ENCODE data around the gene FAM50A. TPM values are rescaled to one million over a fixed set of nuclear protein-coding genes. Genes with fewer than 3 reads are reported as not detected.

FAM50A gene
- polyA plus RNA-seq, 1 experiment = 69.0 TPM

DNA sequence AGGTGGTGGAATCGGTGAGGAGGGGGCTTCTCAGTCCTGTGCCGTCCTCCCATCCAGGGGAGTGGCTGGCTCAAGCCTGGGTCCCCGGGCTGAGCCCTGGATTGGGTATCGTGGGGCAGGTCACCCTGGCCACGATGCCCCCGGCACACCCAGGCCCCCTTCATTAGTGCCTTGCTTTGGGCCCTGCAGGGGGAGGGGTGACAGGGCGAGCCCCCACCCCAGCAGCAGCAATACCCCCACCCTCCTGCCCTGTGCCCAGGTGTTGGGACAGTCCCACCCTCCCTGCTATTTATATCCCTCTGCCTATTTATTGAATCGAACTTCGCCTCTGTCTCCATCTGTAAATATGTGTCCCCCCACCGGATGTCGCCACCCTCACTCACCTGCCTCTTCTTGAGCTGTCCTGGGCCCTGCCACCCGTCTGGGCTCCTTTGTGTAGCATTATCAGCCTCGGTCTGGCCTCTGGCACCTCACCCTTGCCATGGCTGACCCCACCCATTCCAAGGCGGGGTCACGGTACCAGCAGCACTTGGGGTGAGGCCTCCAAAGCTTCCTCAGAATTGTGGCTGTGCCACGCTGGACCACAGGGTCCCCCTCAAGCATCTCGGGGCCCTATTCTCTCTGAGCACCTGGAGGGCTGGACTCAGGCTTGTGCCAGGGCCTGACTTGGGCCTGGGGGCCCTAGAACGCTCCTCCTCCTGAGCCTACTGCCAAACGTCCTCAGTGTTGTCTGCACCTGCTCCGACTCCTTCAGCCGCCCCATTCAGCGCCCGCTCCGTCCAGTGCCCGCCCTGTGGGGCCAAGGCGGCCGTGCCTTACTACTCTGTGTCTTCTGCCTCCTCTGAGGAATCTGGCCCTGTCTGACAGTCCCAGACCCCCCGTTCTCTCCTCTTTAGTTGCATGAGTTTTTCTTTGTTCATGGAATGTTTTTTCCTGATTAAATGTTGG is 29.0 kb downstream of the FAM50A start:
- TF ChIP-seq CTCF (IDR thresholded peaks at IDR 0.05; ENCODE audit: low read depth, low read length) = no peak
- POLR2A ChIA-PET = interaction anchor here (0.7 to 1.1 kb wide), 2 partner anchors 9 to 18 kb away, joined by 4 to 5 read pairs; partner anchors contain the start of gene SLC10A3
- CTCF ChIA-PET = no interaction called here

GRCh38 chrX:154473683-154474082 is 29.7 kb downstream of the FAM50A start:
- no peak for DNase-seq (ENCODE audit: low read depth, low spot score)
- no peak for TF ChIP-seq CTCF (IDR thresholded peaks at IDR 0.05; ENCODE audit: low read depth, low read length)
- ChIA-PET POLR2A (interaction anchor here (1.1 kb wide), 1 partner anchor 17 kb away, joined by 5 read pairs; the partner anchor contains the start of gene SLC10A3), CTCF (no interaction called here)
- Histone ChIP-seq H3K4me3 (ENCODE audit: low read depth, low read length) (no peak overlapping the region), H3K27me3 (ENCODE audit: control insufficient read depth, insufficient read depth, low read length) (no peaks in the 10 kb centered on the region), H3K9me3 (ENCODE audit: control insufficient read depth, insufficient read depth, low read length) (no peaks in the 10 kb centered on the region; the same call in 1 of the 2 replicates), H3K27ac (ENCODE audit: low read depth, low read length) (no peak overlapping the region)

More for the DNA sequence above, 29.0 kb downstream of the FAM50A start:
- Histone ChIP-seq H3K27me3 (ENCODE audit: control insufficient read depth, insufficient read depth, low read length) (no peaks in the 10 kb centered on the region), H3K9me3 (ENCODE audit: control insufficient read depth, insufficient read depth, low read length) (no peaks in the 10 kb centered on the region; the same call in 1 of the 2 replicates), H3K27ac (ENCODE audit: low read depth, low read length) (no peak overlapping the region), H3K4me3 (ENCODE audit: low read depth, low read length) (no peak overlapping the region)
- DNase-seq (ENCODE audit: low read depth, low spot score) = no peak

DNA sequence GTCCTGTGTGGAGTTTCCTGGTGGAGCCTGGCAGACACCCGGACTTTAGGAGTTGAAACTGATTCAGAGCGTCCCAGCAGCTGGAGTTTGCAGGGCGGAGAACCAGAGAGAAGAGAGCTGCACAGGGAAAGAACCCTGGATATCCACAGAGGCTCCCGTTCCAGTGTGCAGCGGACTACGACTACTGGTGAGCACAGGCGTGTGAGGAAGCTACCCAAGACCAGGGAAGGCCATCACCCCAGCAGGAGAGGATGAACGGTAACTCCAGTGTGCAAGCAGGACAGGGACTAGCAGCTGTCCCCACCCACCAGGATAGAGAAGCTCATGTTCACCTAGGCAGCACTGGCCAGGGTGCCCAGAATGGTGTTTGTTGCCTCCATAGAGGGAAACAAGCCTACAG is 32.9 kb downstream of the FAM50A start:
- no peak for TF ChIP-seq CTCF (IDR thresholded peaks at IDR 0.05; ENCODE audit: low read depth, low read length)
- H3K27ac ChIP-seq (ENCODE audit: low read depth, low read length) = no peak overlapping the region
- H3K4me3 ChIP-seq (ENCODE audit: low read depth, low read length) = no peak overlapping the region
- no peak for DNase-seq (ENCODE audit: low read depth, low spot score)
- ChIA-PET POLR2A (interaction anchor here (0.7 kb wide), 1 partner anchor 12 kb away, joined by 3 read pairs; no protein-coding TSS in a partner anchor), CTCF (no interaction called here)
- peaks cover 6% of the 10 kb centered on the region; the same call in 1 of the 2 replicates for H3K9me3 ChIP-seq (ENCODE audit: control insufficient read depth, insufficient read depth, low read length)
- H3K27me3 ChIP-seq (ENCODE audit: control insufficient read depth, insufficient read depth, low read length) = no peaks in the 10 kb centered on the region

GRCh38 chrX:154477891-154478477 is 34.0 kb downstream of the FAM50A start:
- H3K9me3 ChIP-seq (ENCODE audit: control insufficient read depth, insufficient read depth, low read length) = peaks cover 6% of the 10 kb centered on the region; the same call in 1 of the 2 replicates
- no peak overlapping the region for H3K27ac ChIP-seq (ENCODE audit: low read depth, low read length)
- H3K4me3 ChIP-seq (ENCODE audit: low read depth, low read length) = peak overlapping the region; percentile 61
- no peaks in the 10 kb centered on the region for H3K27me3 ChIP-seq (ENCODE audit: control insufficient read depth, insufficient read depth, low read length)
- ChIA-PET POLR2A (interaction anchor here (0.5 to 2.1 kb wide), 3 partner anchors 12 to 61 kb away, joined by 3 to 11 read pairs (median 5); partner anchors contain the start of genes FAM3A and SLC10A3), CTCF (no interaction called here)
- no peak for TF ChIP-seq CTCF (IDR thresholded peaks at IDR 0.05; ENCODE audit: low read depth, low read length)
- DNase-seq (ENCODE audit: low read depth, low spot score) = no peak

Data from AG04450 (cell line).